Activated naive CD4-positive, alpha-beta T cell treated with Interleukin-2 at 50 U/mL for 16 hours (primary cell): ENCODE measurements around the gene GTF2IRD1.

Experiments used
- DNase-seq: peaks from one replicate; pipeline ENCODE4 v3.0.0-alpha.2; 2020

Gene GTF2IRD1

GRCh38 chr7:74570533-74571156, 116.9 kb downstream of the GTF2IRD1 start:
- DNase-seq: no peak

- DNase-seq: no peak
Observed at GRCh38 chr7:74572301-74572979, 118.7 kb downstream of the GTF2IRD1 start.

GRCh38 chr7:74573512-74573911, 119.8 kb downstream of the GTF2IRD1 start:
- no peak for DNase-seq

- DNase-seq: no peak
Observed at GRCh38 chr7:74575083-74575784, 121.5 kb downstream of the GTF2IRD1 start.

- no peak for DNase-seq
Observed at GRCh38 chr7:74575811-74576210, 122.1 kb downstream of the GTF2IRD1 start.

- no peak for DNase-seq
Observed at GRCh38 chr7:74579800-74580685, 126.3 kb downstream of the GTF2IRD1 start.

GRCh38 chr7:74581916-74582440, 128.3 kb downstream of the GTF2IRD1 start:
- no peak for DNase-seq

GRCh38 chr7:74582447-74583039, 128.8 kb downstream of the GTF2IRD1 start:
- no peak for DNase-seq

GRCh38 chr7:74583630-74584029, 129.9 kb downstream of the GTF2IRD1 start:
- DNase-seq: no peak

- no peak for DNase-seq
Observed at GRCh38 chr7:74584160-74584954, 130.7 kb downstream of the GTF2IRD1 start.

GRCh38 chr7:74585844-74586243, 132.1 kb downstream of the GTF2IRD1 start:
- no peak for DNase-seq

- no peak for DNase-seq
Observed at GRCh38 chr7:74586258-74587175, 132.8 kb downstream of the GTF2IRD1 start.

GRCh38 chr7:74587435-74588126, 133.9 kb downstream of the GTF2IRD1 start:
- no peak for DNase-seq

GRCh38 chr7:74590813-74591212, 137.1 kb downstream of the GTF2IRD1 start:
- no peak for DNase-seq

- no peak for DNase-seq
Observed at GRCh38 chr7:74598558-74598957, 144.9 kb downstream of the GTF2IRD1 start.

- DNase-seq: no peak
Observed at GRCh38 chr7:74599244-74599643, 145.5 kb downstream of the GTF2IRD1 start.

GRCh38 chr7:74604326-74605020, 150.8 kb downstream of the GTF2IRD1 start:
- DNase-seq: no peak

GRCh38 chr7:74606101-74606908, 152.6 kb downstream of the GTF2IRD1 start:
- peak; percentile 47 for DNase-seq
